Iris pigment epithelial cell (primary cell): ENCODE results near the gene OR52K1.
"Not testable (repeated sequence)": the region's sequence is repeated elsewhere in the genome, so short reads cannot be mapped to it uniquely, and the experiment has no call there.

Experiments
- DNase-seq: peaks from one replicate; pipeline ENCODE4 v3.0.0-alpha.2; 2011; ENCODE audit warnings: low read depth

Gene OR52K1

GRCh38 chr11:4491878-4492606, 9.6 kb downstream of the OR52K1 start:
- no peak for DNase-seq

DNA sequence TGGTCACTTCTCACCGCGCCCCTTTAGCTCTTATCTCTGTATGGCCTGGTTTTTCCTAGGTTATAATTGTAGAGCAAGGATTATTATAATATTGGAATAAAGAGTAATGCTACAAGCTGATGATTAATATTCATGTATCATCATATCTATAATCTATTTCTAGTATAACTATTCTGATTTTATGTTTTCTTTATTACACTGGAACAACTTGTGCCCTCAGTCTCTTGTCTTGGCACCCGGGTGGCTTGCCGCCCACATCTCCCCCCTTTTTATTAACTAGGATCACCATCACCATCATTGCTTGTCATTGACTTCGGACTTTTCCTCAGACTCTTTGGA, 11.0 kb downstream of the OR52K1 start:
- no peak for DNase-seq

DNA sequence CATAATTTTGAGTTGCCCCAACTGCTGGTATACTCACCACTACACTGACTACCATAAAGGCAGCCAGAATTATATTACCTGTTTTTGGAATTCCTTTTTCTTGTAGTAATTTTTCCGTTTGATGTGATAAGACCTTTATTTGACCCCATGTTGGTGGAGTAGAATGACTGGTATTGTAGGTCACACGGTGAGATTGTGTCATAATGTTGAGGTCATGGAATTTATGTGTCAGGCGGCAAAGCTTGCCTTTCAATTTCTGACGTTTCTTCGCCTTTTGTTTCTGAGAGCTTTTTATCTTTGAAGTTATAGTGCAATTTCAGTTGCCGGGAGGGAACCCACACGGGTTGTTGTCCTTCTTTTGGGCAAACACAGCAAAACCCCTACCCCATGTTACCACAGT, 13.0 kb downstream of the OR52K1 start:
- DNase-seq = peak; percentile 5

GRCh38 chr11:4495986-4496385, 13.5 kb downstream of the OR52K1 start:
- no peak for DNase-seq

DNA sequence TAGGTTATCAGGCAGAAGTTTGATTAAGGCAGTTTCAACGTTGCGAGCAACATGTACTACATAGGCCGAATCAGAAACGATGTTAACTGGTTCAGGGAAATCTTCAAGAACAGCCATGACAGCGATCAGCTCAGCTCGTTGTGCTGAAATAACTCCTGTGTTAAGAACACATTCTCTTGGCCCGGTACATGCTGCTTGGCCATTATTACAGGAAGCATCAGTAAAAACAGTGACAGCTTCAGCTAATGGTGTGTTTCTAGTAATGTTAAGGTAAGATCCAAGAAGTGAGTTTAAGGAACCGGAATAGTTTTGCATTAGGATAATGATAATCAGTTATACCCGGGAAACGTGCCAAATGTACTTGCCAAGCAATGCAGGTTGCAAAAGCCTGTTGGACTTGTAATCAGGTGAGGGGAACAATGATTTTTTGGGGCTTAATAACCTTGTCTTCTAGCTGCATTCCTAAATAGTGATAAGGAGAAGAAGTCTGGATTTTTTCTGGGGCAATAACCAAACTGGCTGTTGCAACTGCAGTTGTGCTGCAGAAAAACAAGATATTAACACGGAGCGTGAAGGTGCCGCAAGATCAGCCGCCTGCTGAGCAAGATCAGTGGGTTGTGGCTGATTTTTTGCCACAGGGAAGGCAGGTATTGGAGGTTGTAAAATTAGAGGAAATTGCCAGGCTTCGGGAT, 14.3 kb downstream of the OR52K1 start:
- no peak for DNase-seq

DNA sequence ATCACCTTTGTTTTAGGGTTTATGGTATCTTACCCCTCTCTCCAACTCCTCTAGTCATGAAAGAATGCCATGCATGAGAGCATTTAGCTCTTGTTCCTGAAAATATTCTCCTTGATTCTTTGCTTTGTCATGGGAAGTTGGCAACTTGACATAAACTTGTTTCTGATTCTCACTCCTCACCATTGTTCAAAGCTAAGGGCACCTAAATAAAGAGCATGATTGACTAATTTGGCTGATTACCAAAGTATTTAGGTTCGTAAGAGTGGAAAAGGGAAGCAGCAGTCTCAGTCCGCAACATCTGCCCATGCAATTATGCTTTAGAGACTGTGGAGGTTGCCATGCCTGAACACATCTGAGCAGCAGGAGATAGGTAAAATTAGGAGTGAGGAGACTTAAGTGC, 26.4 kb downstream of the OR52K1 start:
- DNase-seq = no peak

DNA sequence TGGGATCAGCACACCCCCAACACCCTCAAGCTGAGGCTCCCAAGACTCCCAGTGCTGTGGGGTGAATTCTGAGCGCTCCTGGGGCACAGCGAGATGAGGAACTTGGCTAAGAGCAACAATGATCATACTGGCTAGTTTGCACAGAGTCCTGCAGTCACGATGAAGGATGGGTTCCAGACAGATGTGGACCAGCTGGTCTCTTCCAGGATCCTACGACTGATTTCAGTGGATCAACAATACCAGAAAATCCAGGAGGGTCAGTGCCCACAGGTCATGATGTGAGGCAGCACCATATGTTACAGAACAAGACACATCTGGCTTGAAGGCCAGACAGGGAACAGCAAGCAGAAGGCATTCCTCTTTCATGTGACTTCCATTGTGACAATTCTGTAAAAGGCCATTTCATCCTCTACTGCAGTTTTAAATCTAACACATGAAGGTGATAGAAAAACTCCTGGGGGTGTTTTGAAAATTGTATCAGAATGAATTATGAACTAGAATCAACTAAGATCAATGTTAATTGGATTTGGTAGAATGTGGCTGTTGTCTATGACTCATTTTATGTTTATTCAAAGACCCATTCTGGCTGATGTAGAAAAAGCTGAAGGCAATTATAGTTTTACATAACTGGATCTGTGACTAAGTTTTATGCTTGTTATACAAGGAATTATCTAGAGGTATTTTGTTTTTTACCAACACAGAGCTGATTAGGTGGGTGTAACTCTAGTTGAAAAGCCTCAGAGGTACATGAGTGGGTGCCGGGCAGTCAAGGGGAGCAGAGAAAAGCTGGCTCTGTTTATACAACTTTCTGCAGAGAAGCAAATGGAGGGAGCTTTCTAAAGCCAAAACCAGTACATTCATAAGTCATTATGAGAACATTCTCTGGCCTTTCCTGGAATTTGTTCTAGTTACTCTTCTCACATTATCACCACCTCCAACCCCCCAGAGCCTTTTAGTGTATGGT, 29.1 kb downstream of the OR52K1 start:
- DNase-seq = no peak

GRCh38 chr11:4514196-4514595, 31.8 kb downstream of the OR52K1 start:
- DNase-seq = no peak

DNA sequence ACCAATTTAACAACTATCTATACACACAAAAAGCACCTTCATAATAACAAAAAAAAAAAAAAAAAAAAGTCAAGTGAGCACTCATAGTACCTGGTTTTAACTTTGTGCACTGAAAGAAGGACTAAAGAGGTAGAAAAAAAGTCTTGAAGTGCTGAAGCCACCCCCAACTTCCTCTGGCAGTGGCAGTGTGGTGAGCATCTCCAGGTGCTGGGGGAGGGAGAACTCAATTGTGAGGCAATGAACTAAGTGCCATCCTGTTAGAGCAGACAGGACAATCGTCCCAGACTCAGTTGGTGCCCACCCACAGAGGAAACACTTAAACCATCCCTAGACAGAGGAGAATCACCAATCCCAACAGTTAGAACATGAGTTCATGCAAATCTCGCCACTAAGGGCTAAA, 39.9 kb downstream of the OR52K1 start:
- DNase-seq = no peak

DNA sequence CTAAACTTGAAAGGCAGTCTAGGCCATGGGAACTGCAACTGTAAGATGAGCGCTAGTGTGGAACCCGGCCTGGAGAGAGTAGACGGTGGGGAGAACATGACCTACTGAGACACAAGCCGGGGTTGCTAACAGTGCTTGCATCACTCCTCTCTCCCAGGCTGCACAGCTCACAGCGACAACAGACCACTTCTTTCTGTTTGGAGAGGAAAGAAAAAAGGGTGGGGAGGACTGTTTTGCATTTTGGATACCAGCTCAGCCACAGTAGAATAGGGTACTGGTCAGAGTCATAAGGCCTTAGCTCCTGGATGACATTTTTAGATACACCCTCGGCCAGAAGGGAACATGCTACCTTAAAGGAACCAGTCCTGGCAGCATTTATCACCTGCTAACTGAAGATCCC, 40.3 kb downstream of the OR52K1 start:
- no peak for DNase-seq

DNA sequence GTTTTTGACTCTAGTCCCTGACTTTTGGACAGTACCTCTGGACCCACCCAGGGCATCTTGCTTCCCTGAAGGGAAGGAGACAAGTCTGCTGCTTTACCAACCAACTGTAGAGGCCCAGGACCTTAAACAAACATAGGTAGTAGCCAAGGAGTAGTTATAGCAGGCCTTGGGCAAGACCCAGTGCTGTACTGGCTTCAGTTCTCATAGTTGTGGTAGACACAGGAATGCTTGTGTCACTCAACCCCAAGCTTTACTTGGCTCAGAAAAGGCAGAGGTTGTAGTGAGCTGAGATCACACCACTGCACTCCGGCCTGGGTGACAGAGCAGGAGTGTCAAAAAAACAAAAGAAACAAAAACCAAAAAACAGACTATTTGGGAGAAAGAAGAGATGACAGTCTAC, 41.2 kb downstream of the OR52K1 start:
- peak; percentile 1 for DNase-seq

DNA sequence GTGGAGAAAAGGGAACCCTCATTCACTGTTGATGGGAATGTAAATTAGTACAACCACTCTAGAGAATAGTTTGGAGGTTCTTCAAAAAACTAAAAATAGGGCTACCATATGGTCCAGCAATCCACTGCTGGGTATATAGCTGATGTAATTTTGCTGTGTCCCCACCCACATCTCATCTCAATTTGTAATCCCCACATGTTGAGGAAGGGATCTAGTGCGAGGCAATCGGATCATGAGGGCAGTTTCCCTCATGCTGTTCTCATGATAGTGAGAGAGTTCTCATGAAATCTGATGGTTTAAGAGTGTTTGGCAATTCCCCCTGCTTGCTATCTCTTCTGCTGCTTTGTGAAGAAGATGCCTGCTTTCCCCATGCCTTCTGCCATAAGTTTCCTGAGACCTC, 45.5 kb downstream of the OR52K1 start:
- DNase-seq = no peak

GRCh38 chr11:4531686-4532085, 49.2 kb downstream of the OR52K1 start:
- not testable (repeated sequence) for DNase-seq

DNA sequence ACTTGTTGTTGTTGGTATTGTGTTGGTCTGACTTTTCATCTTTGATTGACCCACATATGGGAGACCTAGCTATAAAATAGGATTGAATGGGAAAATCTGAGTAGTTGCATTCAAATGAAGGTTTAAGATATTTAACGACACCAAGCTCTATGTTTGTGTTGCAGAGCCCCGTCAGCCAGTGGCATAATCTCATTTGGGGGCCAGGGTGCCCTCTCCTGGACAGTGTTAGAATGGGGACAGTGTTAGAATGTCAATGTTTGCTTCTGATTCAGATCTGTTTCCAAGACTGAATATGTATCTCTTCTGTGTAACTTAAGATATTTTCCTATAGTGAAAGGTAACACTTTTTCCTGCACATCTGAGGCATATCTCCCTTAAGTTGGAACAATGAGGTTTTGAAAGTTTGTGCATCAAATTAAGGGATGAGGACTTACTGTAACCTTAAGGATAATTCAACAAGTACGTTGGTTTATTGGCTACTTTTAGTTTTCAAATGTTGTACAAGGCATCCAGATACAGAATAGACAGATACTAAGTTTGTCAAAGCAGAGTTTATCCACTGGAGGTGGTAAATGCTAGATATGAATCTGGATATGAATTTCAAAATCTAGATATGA, 57.3 kb downstream of the OR52K1 start:
- DNase-seq = peak; percentile 28

DNA sequence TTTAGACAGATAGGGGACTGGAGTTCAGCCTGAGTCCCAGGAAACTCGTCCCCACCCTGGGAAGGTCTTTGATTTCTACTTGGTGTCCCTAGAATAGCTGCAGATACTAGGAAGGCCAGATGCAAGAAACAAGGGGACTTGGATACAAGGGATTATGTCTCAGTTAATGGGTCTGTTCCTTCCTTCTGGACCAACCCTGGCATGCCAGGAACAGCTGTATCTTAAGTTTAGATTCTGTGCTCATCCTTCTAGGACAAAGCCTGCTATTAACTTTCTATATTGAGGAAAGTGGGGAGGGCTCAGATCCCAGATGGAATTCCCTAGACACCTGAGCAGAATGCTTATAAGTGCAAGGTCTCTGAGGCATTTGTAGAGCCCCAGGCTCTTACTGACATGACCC, 58.6 kb downstream of the OR52K1 start:
- no peak for DNase-seq
